Measurements from ENCODE around the gene LAPTM5.

- TF ChIP-seq CTCF (IDR thresholded peaks at IDR 0.05), result no peak
- no peak for TF ChIP-seq EZH2 (IDR thresholded peaks at IDR 0.05; ENCODE audit: borderline replicate concordance, insufficient read depth, low read depth, low read length, poor library complexity, severe bottlenecking)
Observed at GRCh38 chr1:30763651-30764248, 6.2 kb upstream of the LAPTM5 start.

Data from B cell (primary cell).